NCI-H1694 (cell line): Measurements from ENCODE around the gene GNB1.

Experiments used
- DNase-seq: peaks from one replicate; lab custom pipeline; 2025; lab: John Stamatoyannopoulos, UW

The GNB1 gene

GRCh38 chr1:1781526-1781903, 109.4 kb downstream of the GNB1 start:
- no peak for DNase-seq

GRCh38 chr1:1780598-1781525, 110.0 kb downstream of the GNB1 start:
- DNase-seq: no peak

DNA sequence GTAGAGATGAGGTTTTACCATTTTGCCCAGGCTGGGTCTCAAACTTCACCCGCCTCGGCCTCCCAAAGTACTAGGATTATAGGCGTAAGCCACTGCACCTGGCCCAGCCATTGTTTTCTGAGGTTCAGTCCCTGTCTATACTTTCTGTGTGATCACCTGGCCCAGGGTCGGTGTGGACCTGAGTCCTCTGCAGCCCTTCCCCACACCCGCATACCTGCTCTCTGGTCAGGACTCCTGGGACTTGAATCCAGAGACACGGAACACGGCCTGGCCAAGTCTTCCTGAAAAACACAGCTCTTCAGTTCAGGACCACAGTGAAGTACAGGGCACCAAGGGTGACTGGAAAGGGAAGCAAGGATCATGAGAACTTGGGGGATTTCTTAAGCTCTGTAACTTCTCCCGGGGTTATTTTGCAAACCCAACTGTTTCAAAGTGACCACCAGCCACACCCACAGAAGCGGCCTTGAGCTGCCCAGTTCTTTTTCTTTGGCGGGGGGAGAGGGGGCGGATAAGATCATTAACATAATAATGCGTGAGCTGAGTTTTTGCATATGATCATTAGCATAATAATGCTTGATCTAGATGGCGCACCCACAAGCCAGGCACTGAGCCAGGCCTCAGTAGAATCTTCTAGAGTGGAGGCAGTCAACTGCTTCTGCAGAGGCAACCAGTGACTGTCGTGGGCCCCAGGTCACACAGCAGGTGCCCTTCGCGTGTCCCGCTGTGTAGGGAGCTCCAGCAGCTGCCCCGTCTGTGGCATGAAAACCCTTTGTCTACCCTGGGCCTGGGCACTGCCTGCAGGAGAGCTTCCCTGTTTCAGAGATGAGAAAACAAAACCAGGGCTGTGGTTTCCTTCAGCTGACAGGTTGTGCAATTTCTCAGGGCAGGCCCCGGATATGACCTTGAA, 110.9 kb downstream of the GNB1 start:
- no peak for DNase-seq

DNA sequence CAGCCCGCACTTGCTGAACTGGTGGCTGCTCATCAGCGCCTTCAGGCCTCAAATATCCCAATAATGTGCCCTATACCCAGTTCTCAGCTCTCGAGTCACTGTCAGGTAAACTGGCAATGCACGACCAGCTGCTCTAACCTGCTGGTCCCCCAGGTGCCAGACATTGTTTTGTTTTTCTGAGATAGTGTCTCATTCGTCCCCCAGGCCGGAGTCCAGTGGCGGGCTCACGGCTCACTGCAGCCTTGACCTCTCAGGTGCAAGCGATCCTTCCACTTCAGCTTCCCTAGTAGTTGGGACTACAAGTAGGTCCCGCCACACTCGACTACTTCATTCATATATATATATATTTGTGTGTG, 111.6 kb downstream of the GNB1 start:
- DNase-seq: no peak

GRCh38 chr1:1778663-1779319, 112.1 kb downstream of the GNB1 start:
- no peak for DNase-seq

- DNase-seq: no peak
Observed at GRCh38 chr1:1777950-1778662, 112.8 kb downstream of the GNB1 start, which contains the start of gene NADK. NADK (minus strand) TSS chr1:1778470; CDS start chr1:1765406, 13,064 bp downstream.

GRCh38 chr1:1777583-1777899, 113.3 kb downstream of the GNB1 start:
- DNase-seq: no peak

DNA sequence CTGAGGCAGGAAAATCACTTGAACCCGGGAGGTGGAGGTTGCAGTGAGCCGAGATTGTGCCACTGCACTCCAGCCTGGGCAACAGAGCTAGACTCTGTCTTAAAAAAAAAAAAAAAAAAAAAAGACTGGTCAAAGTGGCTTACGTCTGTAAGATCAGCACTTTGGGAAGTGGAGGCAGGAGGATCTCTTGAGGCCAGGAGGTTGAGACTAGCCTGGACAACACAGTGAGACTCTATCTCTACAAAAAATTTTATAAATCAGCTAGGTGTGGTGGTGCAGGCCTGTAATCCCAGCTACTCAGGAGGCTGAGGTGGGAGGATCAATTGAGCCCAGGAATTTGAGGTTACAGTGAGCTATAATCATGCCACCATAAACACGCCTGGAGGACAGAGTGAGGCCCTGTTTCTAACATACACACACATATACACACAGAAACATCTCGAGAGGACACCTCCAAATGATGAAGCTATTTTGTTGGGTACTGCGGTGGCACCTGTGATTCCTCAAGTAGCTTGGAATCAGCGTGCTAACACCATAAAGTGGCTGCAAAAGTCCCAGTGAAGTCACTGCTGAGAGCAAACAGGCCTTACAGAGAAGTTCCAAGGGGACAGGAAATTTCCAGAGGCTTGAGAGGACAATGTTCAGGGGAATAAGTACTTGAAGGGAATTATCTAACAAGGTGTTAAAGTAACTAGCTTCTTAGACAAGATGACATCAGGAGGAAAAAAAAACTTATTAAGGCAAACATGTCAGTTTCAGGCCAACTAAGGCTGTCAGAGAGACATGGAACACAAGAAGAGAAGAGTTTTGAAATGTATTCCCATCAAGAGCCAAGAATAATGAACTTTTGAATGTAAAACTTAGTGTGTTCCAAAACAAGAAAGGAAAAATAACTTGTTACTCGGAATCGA, 114.0 kb downstream of the GNB1 start:
- DNase-seq: no peak

- DNase-seq: no peak
Observed at GRCh38 chr1:1775327-1776226, 115.3 kb downstream of the GNB1 start.

DNA sequence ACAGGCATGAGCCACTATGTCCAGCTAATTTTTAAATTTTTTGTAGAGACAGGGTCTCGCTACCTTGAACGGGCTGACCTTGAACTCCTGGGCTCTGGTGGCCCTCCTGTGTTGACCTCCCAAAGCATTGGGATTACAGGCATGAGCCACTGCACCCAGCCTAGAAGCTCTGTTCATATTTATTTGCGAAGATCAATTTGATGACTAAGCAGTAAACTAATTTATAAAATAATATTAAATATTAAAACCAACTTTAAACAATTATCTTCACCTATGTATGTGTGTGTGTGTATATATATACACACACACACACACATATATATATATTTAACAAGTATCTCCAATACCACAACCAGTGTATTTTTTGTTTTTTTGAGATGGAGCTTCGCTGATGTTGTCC, 117.0 kb downstream of the GNB1 start:
- DNase-seq: no peak

GRCh38 chr1:1771096-1771495, 119.8 kb downstream of the GNB1 start:
- no peak for DNase-seq

GRCh38 chr1:1770102-1770501, 120.8 kb downstream of the GNB1 start:
- no peak for DNase-seq

DNA sequence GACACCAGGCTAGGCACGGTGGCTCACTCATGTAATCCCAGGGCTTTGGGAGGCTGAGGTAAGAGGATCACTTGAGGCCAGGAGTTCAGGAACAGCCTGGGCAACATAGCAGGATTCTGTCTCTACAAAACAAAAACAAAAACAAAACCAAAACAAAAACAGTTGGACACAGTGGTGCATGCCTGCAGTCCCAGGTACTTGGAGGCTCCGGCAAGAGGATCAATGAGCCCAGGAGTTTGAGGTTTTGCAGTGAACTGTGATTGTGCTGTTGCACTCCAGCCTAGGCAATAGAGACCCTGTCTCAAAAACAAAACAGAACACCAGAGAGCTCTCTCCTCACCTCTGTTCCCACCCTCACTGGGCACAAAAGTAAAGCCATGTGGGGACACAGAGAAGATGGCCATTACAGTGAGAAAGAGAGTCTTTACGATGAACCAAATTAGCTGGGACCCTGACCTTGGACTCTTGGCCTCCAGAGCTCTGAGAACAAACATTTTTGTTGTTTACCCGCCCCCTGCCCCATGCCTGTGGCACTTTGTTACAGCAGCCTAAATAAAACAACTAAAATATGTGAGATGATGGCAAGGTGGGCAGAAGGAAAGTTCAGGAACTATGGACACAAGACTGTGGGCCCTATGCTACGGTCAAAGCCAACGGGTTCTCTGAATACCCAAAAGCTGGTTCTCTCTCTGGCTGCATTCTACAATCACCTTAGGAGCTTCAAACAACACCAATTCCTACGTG, 122.5 kb downstream of the GNB1 start:
- DNase-seq: no peak

GRCh38 chr1:1764876-1765470, 125.9 kb downstream of the GNB1 start:
- no peak for DNase-seq

GRCh38 chr1:1763657-1764621, 126.9 kb downstream of the GNB1 start:
- DNase-seq: no peak

DNA sequence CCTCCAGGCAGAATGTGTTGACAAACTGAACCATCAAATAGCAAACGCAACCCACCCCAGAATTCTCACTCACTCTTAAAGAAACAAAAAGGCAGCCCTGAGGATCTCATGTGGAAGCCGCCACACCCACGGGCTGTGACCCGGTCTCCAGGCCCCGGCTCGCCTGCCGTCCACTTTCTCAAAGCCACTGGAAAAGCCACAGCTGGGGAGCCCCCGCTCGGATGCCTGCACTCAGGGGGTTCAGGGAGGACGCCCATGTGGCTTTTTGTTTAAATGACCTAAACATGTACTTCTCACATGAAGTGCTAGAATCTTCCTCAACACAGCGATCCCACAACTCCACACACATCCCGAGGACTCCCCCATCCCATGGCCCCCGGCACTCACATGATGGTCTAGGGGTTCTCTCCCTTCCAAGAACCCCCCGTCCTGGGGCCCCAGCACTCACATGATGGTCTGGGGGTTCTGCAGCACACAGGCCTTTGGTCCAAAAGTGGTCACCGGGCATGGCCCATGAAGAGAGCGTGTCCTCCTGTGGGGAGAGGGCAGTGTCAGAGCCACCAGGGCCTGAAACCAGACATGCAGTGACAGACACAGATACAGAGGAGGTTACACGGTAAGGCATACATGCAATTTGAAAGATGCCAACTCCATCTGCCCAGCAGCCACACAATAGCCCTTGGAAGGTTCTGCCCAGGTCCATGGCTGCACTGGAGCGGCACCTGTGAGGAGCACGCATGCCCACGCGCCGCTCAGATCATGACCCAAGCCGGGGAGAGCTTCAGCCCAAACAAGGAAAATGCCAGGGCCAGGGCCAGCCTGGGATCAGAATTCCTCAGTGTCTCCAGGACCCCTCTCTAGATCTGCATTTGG, 129.1 kb downstream of the GNB1 start:
- no peak for DNase-seq
